Measurements from ENCODE around the gene ADAMTS16.

The ADAMTS16 gene

GRCh38 chr5:5189051-5189430 is 48.9 kb downstream of the ADAMTS16 start:
- DNase-seq, result no peak

GRCh38 chr5:5191906-5192305 is 51.8 kb downstream of the ADAMTS16 start:
- DNase-seq, result no peak

GRCh38 chr5:5192681-5193080 is 52.6 kb downstream of the ADAMTS16 start:
- DNase-seq, result no peak

- DNase-seq, result no peak
Measured at GRCh38 chr5:5195128-5195918, 55.2 kb downstream of the ADAMTS16 start.

- no peak for DNase-seq
Measured at GRCh38 chr5:5198135-5198534, 58.0 kb downstream of the ADAMTS16 start.

- no peak for DNase-seq
Measured at GRCh38 chr5:5198815-5199214, 58.7 kb downstream of the ADAMTS16 start.

- DNase-seq, result no peak
Measured at GRCh38 chr5:5199495-5199894, 59.4 kb downstream of the ADAMTS16 start.

- DNase-seq, result no peak
Measured at GRCh38 chr5:5200133-5200532, 60.0 kb downstream of the ADAMTS16 start.

- DNase-seq, result no peak
Measured at GRCh38 chr5:5202321-5202720, 62.2 kb downstream of the ADAMTS16 start.

GRCh38 chr5:5203451-5203850 is 63.3 kb downstream of the ADAMTS16 start:
- DNase-seq, result no peak

GRCh38 chr5:5207828-5208227 is 67.7 kb downstream of the ADAMTS16 start:
- DNase-seq, result no peak

- no peak for DNase-seq
Measured at GRCh38 chr5:5209089-5209488, 69.0 kb downstream of the ADAMTS16 start.

- no peak for DNase-seq
Measured at GRCh38 chr5:5209510-5210286, 69.6 kb downstream of the ADAMTS16 start.

- DNase-seq, result no peak
Measured at GRCh38 chr5:5217371-5217770, 77.2 kb downstream of the ADAMTS16 start.

GRCh38 chr5:5218396-5218795 is 78.3 kb downstream of the ADAMTS16 start:
- no peak for DNase-seq

- DNase-seq, result no peak
Measured at GRCh38 chr5:5219541-5219940, 79.4 kb downstream of the ADAMTS16 start.

GRCh38 chr5:5220901-5221631 is 80.9 kb downstream of the ADAMTS16 start:
- DNase-seq, result no peak

- DNase-seq, result no peak
Measured at GRCh38 chr5:5221724-5222123, 81.6 kb downstream of the ADAMTS16 start.

- no peak for DNase-seq
Measured at GRCh38 chr5:5231576-5231975, 91.4 kb downstream of the ADAMTS16 start.

- DNase-seq, result no peak
Measured at GRCh38 chr5:5234912-5235311, 94.8 kb downstream of the ADAMTS16 start.

GRCh38 chr5:5235685-5236084 is 95.6 kb downstream of the ADAMTS16 start:
- DNase-seq, result no peak

- DNase-seq, result no peak
Measured at GRCh38 chr5:5239191-5239590, 99.1 kb downstream of the ADAMTS16 start.

- DNase-seq, result no peak
Measured at GRCh38 chr5:5240234-5240633, 100.1 kb downstream of the ADAMTS16 start.

GRCh38 chr5:5242056-5242455 is 101.9 kb downstream of the ADAMTS16 start:
- DNase-seq, result no peak

Measured in activated CD4-positive, alpha-beta T cell treated with anti-CD3 and anti-CD28 coated beads, Interleukin-10, Interleukin-2, amounts not matched to agents 100 ng/mL and 50 ng/mL, durations not matched to agents 16 hours and 8 hours (primary cell).